Measurements from ENCODE around the gene FAM13A.

Gene FAM13A

GRCh38 chr4:88731381-88731780, 325.6 kb downstream of the FAM13A start:
- H3K36me3 ChIP-seq (ENCODE audit: insufficient read depth, low read depth, low read length), result peaks cover 47% of the 10 kb centered on the region
- H3K4me3 ChIP-seq (ENCODE audit: low read length), result no peak overlapping the region
- no peaks in the 10 kb centered on the region for H3K4me1 ChIP-seq (ENCODE audit: insufficient read depth, low read length)
- no peaks in the 10 kb centered on the region for H3K9me3 ChIP-seq (ENCODE audit: insufficient read depth, low read depth, low read length)
- no peaks in the 10 kb centered on the region for H3K27me3 ChIP-seq (ENCODE audit: insufficient read depth, low read length)
- no peak overlapping the region for H3K27ac ChIP-seq (ENCODE audit: low read length)
- no peak overlapping the region for H3K9ac ChIP-seq (ENCODE audit: low read depth, low read length)

- Histone ChIP-seq H3K4me3 (ENCODE audit: low read length) (no peak overlapping the region), H3K9me3 (ENCODE audit: insufficient read depth, low read depth, low read length) (no peaks in the 10 kb centered on the region), H3K9ac (ENCODE audit: low read depth, low read length) (no peak overlapping the region), H3K27ac (ENCODE audit: low read length) (no peak overlapping the region), H3K36me3 (ENCODE audit: insufficient read depth, low read depth, low read length) (peaks cover 43% of the 10 kb centered on the region), H3K27me3 (ENCODE audit: insufficient read depth, low read length) (no peaks in the 10 kb centered on the region), H3K4me1 (ENCODE audit: insufficient read depth, low read length) (no peaks in the 10 kb centered on the region)
Observed at GRCh38 chr4:88730811-88731210, 326.2 kb downstream of the FAM13A start.

- no peak overlapping the region for H3K27ac ChIP-seq (ENCODE audit: low read length)
- H3K4me3 ChIP-seq (ENCODE audit: low read length), result no peak overlapping the region
- H3K4me1 ChIP-seq (ENCODE audit: insufficient read depth, low read length), result peaks cover 10% of the 10 kb centered on the region
- H3K9me3 ChIP-seq (ENCODE audit: insufficient read depth, low read depth, low read length), result no peaks in the 10 kb centered on the region
- H3K27me3 ChIP-seq (ENCODE audit: insufficient read depth, low read length), result no peaks in the 10 kb centered on the region
- H3K9ac ChIP-seq (ENCODE audit: low read depth, low read length), result no peak overlapping the region
- peaks cover 41% of the 10 kb centered on the region for H3K36me3 ChIP-seq (ENCODE audit: insufficient read depth, low read depth, low read length)
Observed at GRCh38 chr4:88729146-88729760, 327.7 kb downstream of the FAM13A start.

GRCh38 chr4:88728146-88728545, 328.8 kb downstream of the FAM13A start:
- peaks cover 10% of the 10 kb centered on the region for H3K4me1 ChIP-seq (ENCODE audit: insufficient read depth, low read length)
- H3K9ac ChIP-seq (ENCODE audit: low read depth, low read length), result no peak overlapping the region
- no peak overlapping the region for H3K4me3 ChIP-seq (ENCODE audit: low read length)
- peaks cover 41% of the 10 kb centered on the region for H3K36me3 ChIP-seq (ENCODE audit: insufficient read depth, low read depth, low read length)
- no peak overlapping the region for H3K27ac ChIP-seq (ENCODE audit: low read length)
- H3K9me3 ChIP-seq (ENCODE audit: insufficient read depth, low read depth, low read length), result no peaks in the 10 kb centered on the region
- H3K27me3 ChIP-seq (ENCODE audit: insufficient read depth, low read length), result no peaks in the 10 kb centered on the region

- H3K27me3 ChIP-seq (ENCODE audit: insufficient read depth, low read length), result no peaks in the 10 kb centered on the region
- H3K27ac ChIP-seq (ENCODE audit: low read length), result no peak overlapping the region
- peaks cover 10% of the 10 kb centered on the region for H3K4me1 ChIP-seq (ENCODE audit: insufficient read depth, low read length)
- H3K36me3 ChIP-seq (ENCODE audit: insufficient read depth, low read depth, low read length), result peaks cover 33% of the 10 kb centered on the region
- H3K9ac ChIP-seq (ENCODE audit: low read depth, low read length), result no peak overlapping the region
- H3K9me3 ChIP-seq (ENCODE audit: insufficient read depth, low read depth, low read length), result no peaks in the 10 kb centered on the region
- no peak overlapping the region for H3K4me3 ChIP-seq (ENCODE audit: low read length)
Observed at GRCh38 chr4:88725986-88726385, 331.0 kb downstream of the FAM13A start.

- H3K9me3 ChIP-seq (ENCODE audit: insufficient read depth, low read depth, low read length), result no peaks in the 10 kb centered on the region; the same call in 1 of the 2 replicates
- peak overlapping the region; percentile 50; the same call in 1 of the 2 replicates for H3K9ac ChIP-seq (ENCODE audit: low read depth, low read length)
- H3K27me3 ChIP-seq (ENCODE audit: insufficient read depth, low read length), result no peaks in the 10 kb centered on the region
- H3K36me3 ChIP-seq (ENCODE audit: insufficient read depth, low read depth, low read length), result peaks cover 27% of the 10 kb centered on the region
- no peak overlapping the region for H3K4me3 ChIP-seq (ENCODE audit: low read length)
- peaks cover 10% of the 10 kb centered on the region for H3K4me1 ChIP-seq (ENCODE audit: insufficient read depth, low read length)
- H3K27ac ChIP-seq (ENCODE audit: low read length), result no peak overlapping the region
Observed at GRCh38 chr4:88725143-88725542, 331.8 kb downstream of the FAM13A start.

GRCh38 chr4:88724406-88724805, 332.6 kb downstream of the FAM13A start:
- H3K36me3 ChIP-seq (ENCODE audit: insufficient read depth, low read depth, low read length), result peaks cover 20% of the 10 kb centered on the region

GRCh38 chr4:88722828-88723227, 334.2 kb downstream of the FAM13A start:
- no peak overlapping the region for H3K27ac ChIP-seq (ENCODE audit: low read length)
- no peaks in the 10 kb centered on the region for H3K27me3 ChIP-seq (ENCODE audit: insufficient read depth, low read length)
- peaks cover 10% of the 10 kb centered on the region for H3K4me1 ChIP-seq (ENCODE audit: insufficient read depth, low read length)
- H3K9ac ChIP-seq (ENCODE audit: low read depth, low read length), result no peak overlapping the region
- peaks cover 14% of the 10 kb centered on the region for H3K36me3 ChIP-seq (ENCODE audit: insufficient read depth, low read depth, low read length)
- peaks cover 6% of the 10 kb centered on the region for H3K9me3 ChIP-seq (ENCODE audit: insufficient read depth, low read depth, low read length)
- no peak overlapping the region for H3K4me3 ChIP-seq (ENCODE audit: low read length)

More at GRCh38 chr4:88724406-88724805, 332.6 kb downstream of the FAM13A start:
- H3K9me3 ChIP-seq (ENCODE audit: insufficient read depth, low read depth, low read length), result no peaks in the 10 kb centered on the region; the same call in 1 of the 2 replicates
- H3K27me3 ChIP-seq (ENCODE audit: insufficient read depth, low read length), result no peaks in the 10 kb centered on the region
- no peak overlapping the region for H3K27ac ChIP-seq (ENCODE audit: low read length)
- H3K4me1 ChIP-seq (ENCODE audit: insufficient read depth, low read length), result peaks cover 10% of the 10 kb centered on the region
- no peak overlapping the region for H3K4me3 ChIP-seq (ENCODE audit: low read length)
- H3K9ac ChIP-seq (ENCODE audit: low read depth, low read length), result peak overlapping the region; percentile 50; the same call in 1 of the 2 replicates

- peaks cover 10% of the 10 kb centered on the region for H3K4me1 ChIP-seq (ENCODE audit: insufficient read depth, low read length)
- no peak overlapping the region for H3K9ac ChIP-seq (ENCODE audit: low read depth, low read length)
- H3K36me3 ChIP-seq (ENCODE audit: insufficient read depth, low read depth, low read length), result peaks cover 9% of the 10 kb centered on the region; the same call in 1 of the 2 replicates
- H3K9me3 ChIP-seq (ENCODE audit: insufficient read depth, low read depth, low read length), result peaks cover 11% of the 10 kb centered on the region
- H3K4me3 ChIP-seq (ENCODE audit: low read length), result no peak overlapping the region
- H3K27ac ChIP-seq (ENCODE audit: low read length), result no peak overlapping the region
- H3K27me3 ChIP-seq (ENCODE audit: insufficient read depth, low read length), result no peaks in the 10 kb centered on the region
Observed at GRCh38 chr4:88722276-88722780, 334.7 kb downstream of the FAM13A start.

- Histone ChIP-seq H3K9ac (ENCODE audit: low read depth, low read length) (no peak overlapping the region), H3K36me3 (ENCODE audit: insufficient read depth, low read depth, low read length) (peaks cover 3% of the 10 kb centered on the region; the same call in 1 of the 2 replicates), H3K27me3 (ENCODE audit: insufficient read depth, low read length) (no peaks in the 10 kb centered on the region), H3K27ac (ENCODE audit: low read length) (no peak overlapping the region), H3K9me3 (ENCODE audit: insufficient read depth, low read depth, low read length) (peaks cover 19% of the 10 kb centered on the region), H3K4me1 (ENCODE audit: insufficient read depth, low read length) (peaks cover 10% of the 10 kb centered on the region), H3K4me3 (ENCODE audit: low read length) (no peak overlapping the region)
Observed at GRCh38 chr4:88720451-88721428, 336.2 kb downstream of the FAM13A start.

- Histone ChIP-seq H3K4me3 (ENCODE audit: low read length) (no peak overlapping the region), H3K9me3 (ENCODE audit: insufficient read depth, low read depth, low read length) (peaks cover 19% of the 10 kb centered on the region), H3K27ac (ENCODE audit: low read length) (no peak overlapping the region), H3K9ac (ENCODE audit: low read depth, low read length) (no peak overlapping the region), H3K4me1 (ENCODE audit: insufficient read depth, low read length) (no peaks in the 10 kb centered on the region; the same call in 1 of the 2 replicates), H3K36me3 (ENCODE audit: insufficient read depth, low read depth, low read length) (peaks cover 3% of the 10 kb centered on the region; the same call in 1 of the 2 replicates), H3K27me3 (ENCODE audit: insufficient read depth, low read length) (no peaks in the 10 kb centered on the region)
Observed at GRCh38 chr4:88719381-88719780, 337.6 kb downstream of the FAM13A start.

All from iPS-20b (cell line).